Retina (tissue), 1 donor: ENCODE data around the gene GNB3.

Experiments used
- DNase-seq: peaks from one replicate; pipeline ENCODE4 v3.0.0-alpha.2; 2016

GNB3 gene

GRCh38 chr12:6840761-6841515 lies at the start of gene GNB3:
TSS of gene GNB3 (plus strand) at chr12:6840925. CDS start at chr12:6841288, 363 bp downstream.
- peak; percentile 44 for DNase-seq

GRCh38 chr12:6791931-6792520 lies 48.7 kb upstream of the GNB3 start:
- DNase-seq: no peak

- DNase-seq: peak; percentile 74
These were observed 48.1 kb upstream of the GNB3 start for GRCh38 chr12:6792522-6793201.

GRCh38 chr12:6795088-6795487 lies 45.6 kb upstream of the GNB3 start:
- DNase-seq: no peak

DNA sequence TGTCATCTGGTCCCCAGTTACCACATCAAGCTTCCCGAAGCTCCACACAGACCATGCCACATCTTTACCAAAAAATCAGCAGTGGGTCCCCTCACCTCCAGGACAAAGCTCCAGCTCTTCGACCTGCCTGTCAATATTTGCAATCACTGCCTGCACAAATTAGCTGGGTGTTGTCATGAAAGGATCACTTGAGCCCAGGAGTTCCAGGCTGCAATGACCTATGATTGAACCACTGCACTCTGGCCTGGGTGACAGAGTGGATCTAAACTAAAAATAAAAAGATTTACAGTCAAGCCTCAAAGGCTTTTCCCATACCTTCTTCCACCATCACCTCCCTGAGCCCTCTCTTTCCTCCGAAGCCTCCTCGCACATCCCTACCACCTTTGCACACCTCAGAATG lies 44.1 kb upstream of the GNB3 start:
- no peak for DNase-seq

DNA sequence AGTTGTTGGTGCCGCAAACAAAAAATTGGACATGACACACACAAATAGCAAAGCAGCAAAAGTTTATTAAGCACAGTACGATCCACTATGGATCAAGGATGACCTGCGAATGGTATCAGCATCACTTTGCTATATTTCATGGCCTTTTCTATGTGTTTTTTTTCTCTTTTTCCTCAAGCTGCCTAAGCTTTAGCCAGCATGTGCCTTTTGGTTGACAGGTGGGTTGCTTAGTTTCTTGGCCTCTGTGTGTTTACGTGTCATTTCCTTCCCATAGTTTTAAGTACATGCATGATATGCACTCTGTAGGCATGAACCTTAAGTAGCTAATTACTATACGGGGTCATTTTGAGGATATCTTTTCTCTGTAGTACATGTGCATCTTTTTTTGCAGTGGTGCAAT lies 41.6 kb upstream of the GNB3 start:
- no peak for DNase-seq

DNA sequence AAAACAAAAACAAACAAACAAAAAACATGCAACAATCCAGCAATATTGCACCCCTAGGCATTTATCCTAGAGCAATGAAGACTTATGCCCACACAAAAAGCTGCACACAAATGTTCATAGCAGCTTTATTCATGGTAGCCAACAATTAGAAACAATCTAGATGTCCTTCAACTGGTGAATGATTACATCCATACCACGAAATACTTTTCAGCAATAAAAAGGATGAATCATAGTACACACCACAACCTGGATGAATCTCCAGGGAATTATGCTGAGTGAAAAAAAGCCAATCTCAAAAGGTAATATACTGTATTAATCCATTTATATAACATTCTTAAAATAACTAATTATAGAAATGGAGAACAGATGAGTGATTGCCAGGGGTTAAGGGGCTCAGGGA lies 33.6 kb upstream of the GNB3 start:
- DNase-seq: no peak

DNA sequence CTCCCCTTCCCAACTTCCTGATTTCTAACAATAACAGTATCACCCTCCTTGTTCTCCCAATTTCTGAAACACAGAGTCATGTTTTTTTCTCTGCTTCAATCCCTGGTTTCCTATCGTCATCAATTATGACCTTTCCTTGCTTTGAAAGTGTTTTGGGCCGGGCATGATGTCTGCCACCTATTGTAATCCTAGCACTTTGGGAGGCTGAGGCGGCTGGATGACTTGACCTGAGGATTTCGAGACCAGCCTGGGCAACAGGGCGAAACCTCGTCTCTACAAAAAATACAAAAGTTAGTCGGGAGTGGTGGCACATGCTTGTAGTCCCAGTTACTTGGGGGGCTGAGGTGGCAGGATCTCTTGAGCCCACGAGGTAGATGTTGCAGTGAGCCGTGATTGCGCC lies 31.7 kb upstream of the GNB3 start:
- DNase-seq: no peak

GRCh38 chr12:6810758-6811157 lies 30.0 kb upstream of the GNB3 start:
- no peak for DNase-seq

- no peak for DNase-seq
These were observed 27.4 kb upstream of the GNB3 start for GRCh38 chr12:6813363-6813762.

DNA sequence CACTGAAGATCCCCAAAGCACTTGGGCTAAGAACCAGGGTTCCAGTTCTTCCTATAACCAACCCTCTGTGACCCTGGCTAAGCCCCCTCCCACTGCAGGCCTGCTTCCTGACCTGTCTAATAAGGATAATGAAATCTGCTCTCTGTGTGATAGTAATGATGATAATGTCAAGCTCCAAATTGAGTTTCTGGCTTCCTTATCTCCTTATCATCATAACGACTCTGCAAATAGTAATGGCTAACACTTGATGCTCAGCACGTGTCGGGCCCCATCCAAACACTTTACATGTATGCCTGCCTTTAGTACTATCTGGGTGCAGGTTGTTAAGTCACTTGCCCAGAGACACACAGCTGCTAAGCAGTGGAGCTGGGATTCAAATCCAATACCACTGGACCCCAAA lies 24.1 kb upstream of the GNB3 start:
- no peak for DNase-seq

GRCh38 chr12:6817098-6817497 lies 23.6 kb upstream of the GNB3 start:
- DNase-seq: no peak

- no peak for DNase-seq
These were observed 23.0 kb upstream of the GNB3 start for GRCh38 chr12:6817662-6818157.

- DNase-seq: peak; percentile 44
These were observed 22.5 kb upstream of the GNB3 start for GRCh38 chr12:6818222-6818621.

DNA sequence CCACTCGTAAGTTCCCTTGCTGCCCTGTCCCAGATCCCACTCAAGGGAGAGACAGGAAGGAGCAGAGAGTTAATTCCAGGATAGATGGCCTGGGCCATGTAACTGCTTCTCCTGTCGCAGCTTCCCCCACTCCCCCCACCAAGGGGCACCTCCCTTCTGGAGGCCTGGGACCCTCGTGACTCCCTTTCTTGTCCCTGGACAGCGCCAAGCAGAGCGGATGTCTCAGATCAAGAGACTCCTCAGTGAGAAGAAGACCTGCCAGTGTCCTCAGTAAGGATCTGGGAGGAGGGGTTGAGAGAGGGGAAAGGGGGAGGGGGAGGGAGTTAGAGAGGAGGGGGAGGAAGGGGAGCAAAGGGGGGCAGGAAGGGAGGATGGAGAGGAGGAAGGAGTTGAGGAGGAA lies 22.1 kb upstream of the GNB3 start:
- no peak for DNase-seq

DNA sequence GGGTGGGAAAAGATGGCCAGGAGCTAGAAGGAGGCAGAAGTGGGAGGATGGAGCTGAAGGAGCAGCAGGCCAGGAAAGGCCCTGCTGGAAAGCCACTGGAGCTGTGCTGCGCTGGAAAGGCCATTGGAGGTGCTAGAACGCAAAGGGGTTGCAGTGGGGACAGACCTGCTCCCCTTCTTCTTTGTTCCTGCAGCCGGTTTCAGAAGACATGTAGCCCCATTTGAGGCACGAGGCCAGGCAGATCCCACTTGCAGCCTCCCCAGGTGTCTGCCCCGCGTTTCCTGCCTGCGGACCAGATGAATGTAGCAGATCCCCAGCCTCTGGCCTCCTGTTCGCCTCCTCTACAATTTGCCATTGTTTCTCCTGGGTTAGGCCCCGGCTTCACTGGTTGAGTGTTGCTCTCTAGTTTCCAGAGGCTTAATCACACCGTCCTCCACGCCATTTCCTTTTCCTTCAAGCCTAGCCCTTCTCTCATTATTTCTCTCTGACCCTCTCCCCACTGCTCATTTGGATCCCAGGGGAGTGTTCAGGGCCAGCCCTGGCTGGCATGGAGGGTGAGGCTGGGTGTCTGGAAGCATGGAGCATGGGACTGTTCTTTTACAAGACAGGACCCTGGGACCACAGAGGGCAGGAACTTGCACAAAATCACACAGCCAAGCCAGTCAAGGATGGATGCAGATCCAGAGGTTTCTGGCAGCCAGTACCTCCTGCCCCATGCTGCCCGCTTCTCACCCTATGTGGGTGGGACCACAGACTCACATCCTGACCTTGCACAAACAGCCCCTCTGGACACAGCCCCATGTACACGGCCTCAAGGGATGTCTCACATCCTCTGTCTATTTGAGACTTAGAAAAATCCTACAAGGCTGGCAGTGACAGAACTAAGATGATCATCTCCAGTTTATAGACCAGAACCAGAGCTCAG lies 21.4 kb upstream of the GNB3 start:
- DNase-seq: peak; percentile 36

DNA sequence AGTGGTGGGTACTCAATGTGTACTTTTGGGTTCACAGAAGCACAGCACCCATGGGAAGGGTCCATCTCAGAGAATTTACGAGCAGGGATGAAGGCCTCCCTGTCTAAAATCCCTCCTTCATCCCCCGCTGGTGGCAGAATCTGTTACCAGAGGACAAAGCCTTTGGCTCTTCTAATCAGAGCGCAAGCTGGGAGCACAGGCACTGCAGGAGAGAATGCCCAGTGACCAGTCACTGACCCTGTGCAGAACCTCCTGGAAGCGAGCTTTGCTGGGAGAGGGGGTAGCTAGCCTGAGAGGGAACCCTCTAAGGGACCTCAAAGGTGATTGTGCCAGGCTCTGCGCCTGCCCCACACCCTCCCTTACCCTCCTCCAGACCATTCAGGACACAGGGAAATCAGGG lies 20.6 kb upstream of the GNB3 start:
- peak; percentile 75 for DNase-seq

DNA sequence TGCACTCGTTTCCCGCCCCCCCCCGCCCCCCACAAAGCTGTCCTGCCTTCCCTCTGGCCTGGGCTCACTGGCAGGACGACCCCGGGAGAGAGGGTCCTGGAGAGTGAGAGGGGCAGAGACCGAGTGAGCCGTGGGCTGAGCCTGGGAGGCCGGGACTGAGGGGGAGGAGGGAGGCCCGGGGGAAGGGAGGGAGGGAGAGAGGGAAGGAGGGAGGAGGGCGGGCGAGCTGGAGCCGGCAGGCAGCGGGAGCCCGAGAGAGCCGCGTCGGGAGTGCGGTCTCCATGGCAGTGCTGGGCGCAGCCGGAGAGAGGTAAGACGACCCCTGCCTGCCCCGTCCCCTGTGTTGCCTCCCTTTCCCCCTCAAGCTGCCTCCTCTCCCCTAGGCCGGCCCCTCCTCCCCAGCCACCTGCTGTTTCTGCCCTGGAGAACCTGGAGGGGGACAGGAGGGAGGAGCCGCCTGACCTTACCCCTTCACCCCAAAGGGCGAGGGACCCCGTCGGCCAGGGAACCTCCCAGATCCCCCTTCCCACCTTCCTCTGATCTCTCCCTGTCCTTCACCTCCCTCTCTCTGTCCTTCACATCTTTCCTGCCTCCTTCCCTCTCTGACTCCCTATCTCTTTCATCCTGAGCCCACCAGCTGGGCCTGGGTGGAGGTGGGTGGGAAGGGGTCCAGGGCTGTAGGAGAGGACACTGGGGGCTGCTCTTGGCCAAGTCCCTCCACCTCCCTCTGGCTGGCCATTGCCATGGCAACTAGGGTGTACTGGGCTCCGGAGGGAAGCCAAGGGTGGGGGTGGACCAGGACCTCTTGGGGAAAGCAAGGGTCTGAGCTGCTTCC lies 18.9 kb upstream of the GNB3 start, which contains the start of gene GPR162:
Gene GPR162 (plus strand): TSS at position 231 of the 835 bp plus-strand sequence. CDS start 2,078 bp downstream, outside the sequence.
- DNase-seq: peak; percentile 80

GRCh38 chr12:6822426-6823135 lies 18.1 kb upstream of the GNB3 start:
- no peak for DNase-seq

DNA sequence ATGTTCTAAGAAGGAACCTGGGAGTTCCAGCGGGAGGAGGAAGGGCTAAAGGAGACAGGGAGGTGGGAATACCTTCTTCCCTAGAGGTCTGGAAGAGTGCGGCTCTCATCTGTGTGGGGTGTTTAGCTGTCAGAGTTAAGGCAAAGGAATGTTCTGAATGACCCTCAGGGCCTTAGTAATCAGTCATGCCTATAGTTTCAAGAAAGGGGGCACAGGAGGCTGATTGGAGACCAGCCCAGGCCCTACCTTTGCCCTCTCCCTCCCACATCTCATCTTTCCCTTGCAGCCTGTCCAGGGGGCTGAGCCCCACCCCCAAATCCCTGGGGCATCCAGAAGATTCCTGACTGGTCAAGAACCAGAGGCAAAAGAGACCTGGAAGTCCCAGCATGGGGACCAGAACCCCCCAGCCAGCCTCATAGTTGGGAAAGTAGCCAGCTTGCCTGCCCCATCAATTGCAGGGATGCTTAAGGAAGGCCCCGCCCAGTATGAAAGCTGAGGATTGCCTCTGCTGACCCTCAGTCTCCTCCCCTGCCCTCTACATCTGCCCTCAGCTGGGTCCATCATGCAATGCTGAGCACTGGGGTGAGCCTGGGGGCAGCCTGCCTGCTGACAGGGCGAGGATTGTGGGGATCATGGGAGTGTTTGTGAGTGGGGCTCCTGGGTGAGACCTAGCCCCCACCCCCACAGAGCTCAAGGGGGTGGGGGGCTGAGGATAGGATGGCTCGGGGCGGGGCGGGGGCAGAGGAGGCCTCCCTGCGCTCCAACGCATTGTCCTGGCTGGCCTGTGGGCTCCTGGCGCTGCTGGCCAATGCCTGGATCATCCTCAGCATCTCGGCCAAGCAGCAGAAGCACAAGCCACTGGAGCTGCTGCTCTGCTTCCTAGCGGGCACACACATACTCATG lies 17.3 kb upstream of the GNB3 start:
- no peak for DNase-seq
